B cell (primary cell): ENCODE measurements around the gene ARHGDIA.

Experiments
- CTCF ChIP-seq: fragments of 200-600 bp; IDR thresholded peaks from one replicate; pipeline ENCODE4 v1.8.0; 2022; ENCODE audit warnings: antibody characterized with exemption, mild to moderate bottlenecking
- EZH2 ChIP-seq: IDR thresholded peaks from 2 replicates; pipeline ENCODE4 v1.6.1; 2012; ENCODE audit warnings: borderline replicate concordance, low read depth, mild to moderate bottlenecking, moderate library complexity, low read length; ENCODE audit not compliant: insufficient read depth, poor library complexity, severe bottlenecking

- TF ChIP-seq CTCF = no peak
- TF ChIP-seq EZH2 = no peak
These were observed 13.4 kb upstream of the ARHGDIA start for GRCh38 chr17:81884520-81884919.
